ENCODE data around the gene SLC38A4.

GRCh38 chr12:46831335-46832129 is 5.7 kb upstream of the SLC38A4 start:
- TF ChIP-seq, protein P1, sequence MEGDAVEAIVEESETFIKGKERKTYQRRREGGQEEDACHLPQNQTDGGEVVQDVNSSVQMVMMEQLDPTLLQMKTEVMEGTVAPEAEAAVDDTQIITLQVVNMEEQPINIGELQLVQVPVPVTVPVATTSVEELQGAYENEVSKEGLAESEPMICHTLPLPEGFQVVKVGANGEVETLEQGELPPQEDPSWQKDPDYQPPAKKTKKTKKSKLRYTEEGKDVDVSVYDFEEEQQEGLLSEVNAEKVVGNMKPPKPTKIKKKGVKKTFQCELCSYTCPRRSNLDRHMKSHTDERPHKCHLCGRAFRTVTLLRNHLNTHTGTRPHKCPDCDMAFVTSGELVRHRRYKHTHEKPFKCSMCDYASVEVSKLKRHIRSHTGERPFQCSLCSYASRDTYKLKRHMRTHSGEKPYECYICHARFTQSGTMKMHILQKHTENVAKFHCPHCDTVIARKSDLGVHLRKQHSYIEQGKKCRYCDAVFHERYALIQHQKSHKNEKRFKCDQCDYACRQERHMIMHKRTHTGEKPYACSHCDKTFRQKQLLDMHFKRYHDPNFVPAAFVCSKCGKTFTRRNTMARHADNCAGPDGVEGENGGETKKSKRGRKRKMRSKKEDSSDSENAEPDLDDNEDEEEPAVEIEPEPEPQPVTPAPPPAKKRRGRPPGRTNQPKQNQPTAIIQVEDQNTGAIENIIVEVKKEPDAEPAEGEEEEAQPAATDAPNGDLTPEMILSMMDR (conservative IDR thresholded peaks at IDR 0.05): no peak
- TF ChIP-seq ZFX (IDR thresholded peaks at IDR 0.05): no peak
